HepG2 (cell line): ENCODE measurements around the gene VEZF1. TPM values are rescaled to one million over a fixed set of nuclear protein-coding genes. Genes with fewer than 3 reads are reported as not detected.

Experiments used
- AHR ChIP-seq: IDR thresholded peaks from 2 replicates; pipeline ENCODE4 v1.6.1; 2018; ENCODE audit warnings: missing genetic modification reagents, missing compliant biosample characterization
- HMG20B ChIP-seq: conservative IDR thresholded peaks from 2 replicates; pipeline ENCODE4 v1.6.1; 2016; ENCODE audit warnings: missing genetic modification reagents, missing compliant biosample characterization
- HNRNPLL ChIP-seq: fragments of 200-400 bp; formaldehyde crosslinking; IDR thresholded peaks from 2 replicates; pipeline ENCODE4 v1.6.1; 2017; ENCODE audit warnings: mild to moderate bottlenecking, low read depth, low read length; ENCODE audit not compliant: poor library complexity, severe bottlenecking
- HOXD1 ChIP-seq: sonication (generic); formaldehyde crosslinking; IDR thresholded peaks from 2 replicates; pipeline ENCODE4 v1.5.0; 2020; ENCODE audit warnings: missing genetic modification reagents
- KLF9 ChIP-seq: IDR thresholded peaks from 2 replicates; pipeline ENCODE4 v1.6.1; 2016; ENCODE audit warnings: low read depth
- NCOR1 ChIP-seq: fragments of 200-600 bp; sonication (generic); IDR thresholded peaks from 2 replicates; pipeline ENCODE4 v1.7.0; 2017; ENCODE audit warnings: antibody characterized with exemption, low read length, borderline replicate concordance
- SKI ChIP-seq: fragments of 450-650 bp; IDR thresholded peaks from one replicate; pipeline ENCODE4 v1.6.1; 2018; ENCODE audit warnings: mild to moderate bottlenecking; ENCODE audit not compliant: partially characterized antibody
- SMC3 ChIP-seq: IDR thresholded peaks from 2 replicates; pipeline ENCODE4 v1.6.1; 2011; ENCODE audit warnings: low read length, improper control_type of control experiment
- SRY ChIP-seq: sonication (generic); formaldehyde crosslinking; IDR thresholded peaks from 2 replicates; pipeline ENCODE4 v1.8.0; 2022; ENCODE audit warnings: mild to moderate bottlenecking, missing genetic modification reagents
- ZBTB46 ChIP-seq: sonication (generic); formaldehyde crosslinking; IDR thresholded peaks from 2 replicates; pipeline ENCODE4 v1.4.0; 2020; ENCODE audit warnings: mild to moderate bottlenecking, missing genetic modification reagents, borderline replicate concordance
- ZBTB49 ChIP-seq: sonication (generic); formaldehyde crosslinking; IDR thresholded peaks from 2 replicates; pipeline ENCODE4 v1.4.0; 2020; ENCODE audit warnings: missing genetic modification reagents, borderline replicate concordance
- ZNF260 ChIP-seq: sonication (generic); formaldehyde crosslinking; IDR thresholded peaks from 2 replicates; pipeline ENCODE4 v1.4.0; 2020; ENCODE audit warnings: missing genetic modification reagents, low read depth, mild to moderate bottlenecking, borderline replicate concordance
- ZNF33B ChIP-seq: sonication (generic); formaldehyde crosslinking; IDR thresholded peaks from 2 replicates; pipeline ENCODE4 v1.5.1; 2020; ENCODE audit warnings: mild to moderate bottlenecking, missing genetic modification reagents
- ZNF850 ChIP-seq: sonication (generic); formaldehyde crosslinking; conservative IDR thresholded peaks from 2 replicates; pipeline ENCODE4 v1.9.0; 2021; ENCODE audit warnings: mild to moderate bottlenecking, missing genetic modification reagents
- polyA plus RNA-seq, 8 experiments: library from polyadenylated mRNA; depleted of rRNA in 3 of 8; stranded (reverse) in 7 of 8; unstranded in 1 of 8; fragments of >200 nt; fragmentation: Illumina TruSeq in 4 of 8; extraction: Trizol in 4 of 8; gene quantifications; 2 replicates each; pipeline versions ENCODE4 v1.2.1 to v1.2.3, GENCODE V29; 2011 to 2016; ENCODE audit warnings: low read depth in 4 of 8, missing spikeins in 1 of 8, mixed read lengths in 1 of 8; ENCODE audit not compliant: insufficient read depth in 1 of 8
- total RNA-seq, 5 experiments: library from RNA; depleted of rRNA; stranded (reverse); fragments of >200 nt; fragmentation: Illumina TruSeq; extraction: Trizol; gene quantifications; 2 replicates each; pipeline ENCODE4 v1.2.3, GENCODE V29; 2016; ENCODE audit warnings: low read depth in 1 of 5
- TF ChIP-seq, protein P1 (sequence below): sonication (generic); formaldehyde crosslinking; IDR thresholded peaks from 2 replicates; pipeline ENCODE4 v1.9.0; 2022; ENCODE audit warnings: low read depth, missing genetic modification reagents
- TF ChIP-seq, protein P2 (sequence below): sonication (generic); formaldehyde crosslinking; IDR thresholded peaks from 2 replicates; pipeline ENCODE4 v1.4.0; 2020; ENCODE audit warnings: mild to moderate bottlenecking, missing genetic modification reagents

VEZF1 gene
- total and polyA plus RNA-seq, 2 of the 13 experiments (the other 11 are each of a cell fraction or from before 2014, with no cell fraction given), result 45.9 to 49.7 TPM

- TF ChIP-seq ZBTB49 (0 out of 2 replicates have a peak, but pooled peaks have one; percentile 58), NCOR1 (peak; percentile 98), SMC3 (0 out of 2 replicates have a peak, but pooled peaks have one; percentile 5), ZNF850 (no peak), AHR (CRISPR knock-in tag) (no peak), ZNF33B (CRISPR knock-in tag) (no peak), ZBTB46 (CRISPR knock-in tag) (no peak), HOXD1 (no peak), HNRNPLL (no peak), ZNF260 (no peak), HMG20B (CRISPR knock-in tag) (no peak), SKI (peak; percentile 46), KLF9 (CRISPR knock-in tag) (no peak), SRY (CRISPR knock-in tag) (no peak)
- TF ChIP-seq, protein P1, sequence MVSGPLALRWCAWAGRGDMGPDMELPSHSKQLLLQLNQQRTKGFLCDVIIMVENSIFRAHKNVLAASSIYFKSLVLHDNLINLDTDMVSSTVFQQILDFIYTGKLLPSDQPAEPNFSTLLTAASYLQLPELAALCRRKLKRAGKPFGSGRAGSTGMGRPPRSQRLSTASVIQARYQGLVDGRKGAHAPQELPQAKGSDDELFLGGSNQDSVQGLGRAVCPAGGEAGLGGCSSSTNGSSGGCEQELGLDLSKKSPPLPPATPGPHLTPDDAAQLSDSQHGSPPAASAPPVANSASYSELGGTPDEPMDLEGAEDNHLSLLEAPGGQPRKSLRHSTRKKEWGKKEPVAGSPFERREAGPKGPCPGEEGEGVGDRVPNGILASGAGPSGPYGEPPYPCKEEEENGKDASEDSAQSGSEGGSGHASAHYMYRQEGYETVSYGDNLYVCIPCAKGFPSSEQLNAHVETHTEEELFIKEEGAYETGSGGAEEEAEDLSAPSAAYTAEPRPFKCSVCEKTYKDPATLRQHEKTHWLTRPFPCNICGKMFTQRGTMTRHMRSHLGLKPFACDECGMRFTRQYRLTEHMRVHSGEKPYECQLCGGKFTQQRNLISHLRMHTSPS (CRISPR knock-in tag), result peak; percentile 52; the same call in 1 of the 2 replicates
- TF ChIP-seq, protein P2, sequence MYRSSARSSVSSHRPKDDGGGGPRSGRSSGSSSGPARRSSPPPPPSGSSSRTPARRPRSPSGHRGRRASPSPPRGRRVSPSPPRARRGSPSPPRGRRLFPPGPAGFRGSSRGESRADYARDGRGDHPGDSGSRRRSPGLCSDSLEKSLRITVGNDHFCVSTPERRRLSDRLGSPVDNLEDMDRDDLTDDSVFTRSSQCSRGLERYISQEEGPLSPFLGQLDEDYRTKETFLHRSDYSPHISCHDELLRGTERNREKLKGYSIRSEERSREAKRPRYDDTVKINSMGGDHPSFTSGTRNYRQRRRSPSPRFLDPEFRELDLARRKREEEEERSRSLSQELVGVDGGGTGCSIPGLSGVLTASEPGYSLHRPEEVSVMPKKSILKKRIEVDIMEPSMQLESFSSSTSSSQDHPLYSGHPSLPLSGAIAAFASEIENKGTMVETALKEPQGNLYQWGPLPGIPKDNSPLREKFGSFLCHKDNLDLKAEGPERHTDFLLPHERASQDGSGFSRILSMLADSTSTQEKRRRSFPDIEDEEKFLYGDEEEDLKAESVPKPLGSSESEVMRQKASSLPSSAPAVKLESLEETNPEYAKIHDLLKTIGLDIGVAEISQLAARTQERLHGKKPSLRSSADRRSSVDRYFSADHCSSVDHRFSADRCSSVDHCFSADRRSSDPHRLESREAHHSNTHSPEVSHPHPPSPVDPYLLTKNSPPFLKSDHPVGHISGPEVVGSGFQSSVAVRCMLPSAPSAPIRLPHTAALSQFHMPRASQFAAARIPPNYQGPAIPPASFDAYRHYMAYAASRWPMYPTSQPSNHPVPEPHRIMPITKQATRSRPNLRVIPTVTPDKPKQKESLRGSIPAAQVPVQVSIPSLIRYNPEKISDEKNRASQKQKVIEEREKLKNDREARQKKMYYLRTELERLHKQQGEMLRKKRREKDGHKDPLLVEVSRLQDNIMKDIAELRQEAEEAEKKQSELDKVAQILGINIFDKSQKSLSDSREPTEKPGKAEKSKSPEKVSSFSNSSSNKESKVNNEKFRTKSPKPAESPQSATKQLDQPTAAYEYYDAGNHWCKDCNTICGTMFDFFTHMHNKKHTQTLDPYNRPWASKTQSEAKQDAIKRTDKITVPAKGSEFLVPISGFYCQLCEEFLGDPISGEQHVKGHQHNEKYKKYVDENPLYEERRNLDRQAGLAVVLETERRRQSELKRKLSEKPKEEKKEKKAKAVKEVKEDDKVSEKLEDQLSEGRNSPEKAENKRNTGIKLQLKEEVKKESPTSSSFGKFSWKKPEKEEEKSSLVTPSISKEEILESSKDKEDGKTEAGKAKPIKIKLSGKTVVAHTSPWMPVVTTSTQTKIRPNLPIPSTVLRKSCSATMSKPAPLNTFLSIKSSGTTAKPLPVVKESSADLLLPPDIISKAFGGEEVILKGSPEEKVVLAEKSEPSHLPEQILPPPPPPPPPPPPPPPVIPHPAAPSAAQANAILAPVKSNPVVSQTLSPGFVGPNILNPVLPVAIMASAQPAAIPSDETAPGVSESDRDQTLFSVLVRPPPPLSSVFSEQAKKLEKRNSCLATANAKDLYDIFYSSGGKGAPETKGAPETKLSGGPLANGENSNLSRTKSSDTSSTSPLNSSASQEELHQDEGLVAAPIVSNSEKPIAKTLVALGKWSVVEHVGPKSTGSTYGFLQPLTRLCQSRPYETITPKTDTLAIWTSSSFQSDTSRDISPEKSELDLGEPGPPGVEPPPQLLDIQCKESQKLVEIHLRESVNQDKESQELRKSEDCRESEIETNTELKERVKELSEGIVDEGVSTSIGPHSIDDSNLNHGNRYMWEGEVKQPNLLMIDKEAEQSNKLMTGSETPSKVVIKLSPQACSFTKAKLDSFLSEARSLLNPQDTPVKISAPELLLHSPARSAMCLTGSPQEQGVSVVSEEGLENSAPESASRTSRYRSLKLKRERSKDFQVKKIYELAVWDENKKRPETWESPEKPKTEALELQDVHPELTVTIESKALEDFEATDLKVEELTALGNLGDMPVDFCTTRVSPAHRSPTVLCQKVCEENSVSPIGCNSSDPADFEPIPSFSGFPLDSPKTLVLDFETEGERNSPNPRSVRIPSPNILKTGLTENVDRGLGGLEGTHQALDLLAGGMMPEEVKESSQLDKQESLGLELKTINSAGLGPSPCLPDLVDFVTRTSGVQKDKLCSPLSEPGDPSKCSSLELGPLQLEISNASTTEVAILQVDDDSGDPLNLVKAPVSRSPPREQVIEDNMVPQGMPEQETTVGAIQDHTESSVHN (CRISPR knock-in tag), result no peak
These were observed 50.0 kb downstream of the VEZF1 start (continued) for GRCh38 chr17:57938061-57938502.
